GM23338 (cell line): ENCODE data around the gene RYR1. TPM values are rescaled to one million over a fixed set of nuclear protein-coding genes. Genes with fewer than 3 reads are reported as not detected.

ENCODE experiments used
- ATAC-seq: fragments of 200-7000 bp; cut with Tn5 transposase; 3 replicates; pipeline ENCODE4 v1.9.1; 2020
- DNase-seq: peaks from one replicate; pipeline ENCODE4 v3.0.0-alpha.2; 2015; ENCODE audit warnings: low spot score
- H2AFZ ChIP-seq: fragments of 200-600 bp; sonication (generic); 2 replicates; pipeline ENCODE4 v1.8.0; 2016; ENCODE audit warnings: antibody characterized with exemption, mild to moderate bottlenecking, moderate library complexity
- H3F3A ChIP-seq: fragments of 200-600 bp; sonication (generic); replicated peaks from 2 replicates; pipeline ENCODE4 v1.8.0; 2017; ENCODE audit warnings: antibody characterized with exemption, mixed run types, low read depth
- H3K27ac ChIP-seq: fragments of 200-600 bp; sonication (generic); 2 replicates; pipeline ENCODE4 v1.6.1; 2016; ENCODE audit warnings: low read depth
- H3K27me3 ChIP-seq: fragments of 200-600 bp; sonication (generic); 2 replicates; pipeline ENCODE4 v1.8.0; 2016; ENCODE audit warnings: mild to moderate bottlenecking, mixed run types, moderate library complexity; ENCODE audit not compliant: insufficient read depth
- H3K36me3 ChIP-seq: fragments of 200-600 bp; sonication (generic); 2 replicates; pipeline ENCODE4 v1.8.0; 2016; ENCODE audit warnings: mild to moderate bottlenecking; ENCODE audit not compliant: insufficient read depth
- H3K4me1 ChIP-seq: fragments of 200-600 bp; sonication (generic); 2 replicates; pipeline ENCODE4 v1.8.0; 2016; ENCODE audit warnings: mild to moderate bottlenecking, moderate library complexity; ENCODE audit not compliant: insufficient read depth
- H3K4me2 ChIP-seq: fragments of 200-600 bp; sonication (generic); 2 replicates; pipeline ENCODE4 v1.7.1; 2017; ENCODE audit warnings: mixed run types
- H3K4me3 ChIP-seq: fragments of 200-600 bp; sonication (generic); 2 replicates; pipeline ENCODE4 v1.6.1; 2016; ENCODE audit warnings: mixed run types
- H3K79me2 ChIP-seq: fragments of 200-600 bp; sonication (generic); replicated peaks from 2 replicates; pipeline ENCODE4 v1.8.0; 2017; ENCODE audit warnings: mild to moderate bottlenecking; ENCODE audit not compliant: insufficient read depth
- H3K9me2 ChIP-seq: fragments of 200-600 bp; sonication (generic); 2 replicates; pipeline ENCODE4 v1.8.0; 2017; ENCODE audit not compliant: insufficient read depth
- H4K20me1 ChIP-seq: fragments of 200-600 bp; sonication (generic); replicated peaks from 2 replicates; pipeline ENCODE4 v1.8.0; 2017; ENCODE audit warnings: mild to moderate bottlenecking; ENCODE audit not compliant: insufficient read depth
- H3K27ac Mint-ChIP-seq: 2 replicates; pipeline ENCODE4 v1.8.0; 2020; ENCODE audit warnings: inconsistent platforms, mild to moderate bottlenecking, moderate library complexity, mixed read lengths
- H3K27me3 Mint-ChIP-seq: 3 replicates; pipeline ENCODE4 v1.8.0; 2022; ENCODE audit warnings: low read depth, mild to moderate bottlenecking, moderate library complexity, mixed read lengths, inconsistent platforms; ENCODE audit not compliant: insufficient read depth, poor library complexity
- H3K36me3 Mint-ChIP-seq: 3 replicates; pipeline ENCODE4 v1.8.0; 2021; ENCODE audit warnings: low read depth, mild to moderate bottlenecking, inconsistent platforms, moderate library complexity, mixed read lengths
- H3K4me1 Mint-ChIP-seq: 3 replicates; pipeline ENCODE4 v1.8.0; 2020; ENCODE audit warnings: mild to moderate bottlenecking, inconsistent platforms, mixed read lengths
- H3K4me3 Mint-ChIP-seq: 3 replicates; pipeline ENCODE4 v1.8.0; 2021; ENCODE audit warnings: moderate library complexity, mild to moderate bottlenecking, inconsistent platforms, mixed read lengths
- H3K9me3 Mint-ChIP-seq: 3 replicates; pipeline ENCODE4 v1.8.0; 2020; ENCODE audit warnings: moderate library complexity, mild to moderate bottlenecking, inconsistent platforms, mixed read lengths
- CREB1 ChIP-seq: fragments of 250-450 bp; sonication (Bioruptor Pico); IDR thresholded peaks from 2 replicates; pipeline ENCODE4 v1.5.0; 2020; ENCODE audit warnings: low read depth, mild to moderate bottlenecking, moderate library complexity
- EZH2 ChIP-seq: fragments of 200-600 bp; sonication (generic); IDR thresholded peaks from one replicate; pipeline ENCODE4 v1.8.0; 2017; ENCODE audit warnings: antibody characterized with exemption, mild to moderate bottlenecking, low read depth; ENCODE audit not compliant: unreplicated experiment
- EZH2phosphoT487 ChIP-seq: fragments of 200-600 bp; sonication (generic); IDR thresholded peaks from one replicate; pipeline ENCODE4 v1.8.1; 2018; ENCODE audit warnings: antibody characterized with exemption; ENCODE audit not compliant: unreplicated experiment
- JUNB ChIP-seq: IDR thresholded peaks from one replicate; pipeline ENCODE4 v1.6.1; 2016; ENCODE audit warnings: antibody characterized with exemption; ENCODE audit not compliant: unreplicated experiment
- NANOG ChIP-seq: IDR thresholded peaks from 2 replicates; pipeline ENCODE4 v1.6.1; 2016; ENCODE audit warnings: antibody characterized with exemption, borderline replicate concordance
- POLR2AphosphoS5 ChIP-seq: IDR thresholded peaks from 2 replicates; pipeline ENCODE4 v1.6.1; 2016; ENCODE audit warnings: antibody characterized with exemption, low read depth
- ZNF114 ChIP-seq: fragments of 250-450 bp; sonication (Bioruptor Pico); IDR thresholded peaks from 2 replicates; pipeline ENCODE4 v1.5.0; 2020; ENCODE audit warnings: mild to moderate bottlenecking, moderate library complexity
- ZNF331 ChIP-seq: fragments of 250-450 bp; sonication (Bioruptor Pico); IDR thresholded peaks from 2 replicates; pipeline ENCODE4 v1.5.0; 2020; ENCODE audit warnings: low read depth, mild to moderate bottlenecking, moderate library complexity
- polyA plus RNA-seq: library from polyadenylated mRNA; unstranded; fragments of >200 nt; fragmentation: Nextera tagmentation; extraction: Ambion mirVana; gene quantifications from 2 replicates; pipeline ENCODE4 v1.2.1, GENCODE V29; 2016
- total RNA-seq: library from RNA; depleted of rRNA; stranded (reverse); fragments of >200 nt; shearing (Covaris generic); gene quantifications from 2 replicates; pipeline ENCODE4 v1.2.3, GENCODE V29; 2014
- TF ChIP-seq, protein P1 (sequence below), 2 experiments: fragments of 200-600 bp in 1 of 2; sonication (generic) in 1 of 2; conservative IDR thresholded peaks; 2 replicates each; pipeline versions ENCODE4 v1.5.1 to v1.6.1; 2016 to 2017; ENCODE audit warnings: antibody characterized with exemption in 2 of 2, low read depth in 2 of 2, mild to moderate bottlenecking in 2 of 2, moderate library complexity in 1 of 2
- TF ChIP-seq, protein P2 (sequence below): fragments of 250-450 bp; sonication (Bioruptor Pico); IDR thresholded peaks from 2 replicates; pipeline ENCODE4 v1.5.0; 2020; ENCODE audit warnings: mild to moderate bottlenecking, moderate library complexity
- TF ChIP-seq, protein P3 (sequence below): IDR thresholded peaks from 2 replicates; pipeline ENCODE4 v1.6.1; 2016; ENCODE audit warnings: antibody characterized with exemption

Gene RYR1
- total and polyA plus RNA-seq, 2 experiments from 2014 or later: 4.0 to 26.7 TPM

DNA sequence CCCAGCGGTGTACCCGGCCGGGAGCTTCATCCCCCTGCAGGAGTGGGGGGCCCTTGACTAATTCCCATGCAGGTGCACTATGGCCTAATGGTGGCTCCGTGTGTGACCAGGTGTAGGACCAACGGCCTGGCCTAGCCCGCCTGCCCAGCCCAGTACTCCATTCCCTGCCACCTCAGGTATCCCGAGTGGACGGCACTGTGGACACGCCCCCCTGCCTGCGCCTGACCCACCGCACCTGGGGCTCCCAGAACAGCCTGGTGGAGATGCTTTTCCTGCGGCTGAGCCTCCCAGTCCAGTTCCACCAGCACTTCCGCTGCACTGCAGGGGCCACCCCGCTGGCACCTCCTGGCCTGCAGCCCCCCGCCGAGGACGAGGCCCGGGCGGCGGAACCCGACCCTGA lies 39.7 kb downstream of the RYR1 start (continued):
- TF ChIP-seq ZNF331 (CRISPR knock-in tag) (no peak), ZNF114 (CRISPR knock-in tag) (no peak), EZH2 (no peak), EZH2phosphoT487 (no peak), CREB1 (CRISPR knock-in tag) (no peak), NANOG (no peak)
- TF ChIP-seq, protein P1, sequence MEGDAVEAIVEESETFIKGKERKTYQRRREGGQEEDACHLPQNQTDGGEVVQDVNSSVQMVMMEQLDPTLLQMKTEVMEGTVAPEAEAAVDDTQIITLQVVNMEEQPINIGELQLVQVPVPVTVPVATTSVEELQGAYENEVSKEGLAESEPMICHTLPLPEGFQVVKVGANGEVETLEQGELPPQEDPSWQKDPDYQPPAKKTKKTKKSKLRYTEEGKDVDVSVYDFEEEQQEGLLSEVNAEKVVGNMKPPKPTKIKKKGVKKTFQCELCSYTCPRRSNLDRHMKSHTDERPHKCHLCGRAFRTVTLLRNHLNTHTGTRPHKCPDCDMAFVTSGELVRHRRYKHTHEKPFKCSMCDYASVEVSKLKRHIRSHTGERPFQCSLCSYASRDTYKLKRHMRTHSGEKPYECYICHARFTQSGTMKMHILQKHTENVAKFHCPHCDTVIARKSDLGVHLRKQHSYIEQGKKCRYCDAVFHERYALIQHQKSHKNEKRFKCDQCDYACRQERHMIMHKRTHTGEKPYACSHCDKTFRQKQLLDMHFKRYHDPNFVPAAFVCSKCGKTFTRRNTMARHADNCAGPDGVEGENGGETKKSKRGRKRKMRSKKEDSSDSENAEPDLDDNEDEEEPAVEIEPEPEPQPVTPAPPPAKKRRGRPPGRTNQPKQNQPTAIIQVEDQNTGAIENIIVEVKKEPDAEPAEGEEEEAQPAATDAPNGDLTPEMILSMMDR (conservative IDR thresholded peaks at IDR 0.05; ENCODE audit: low read depth in 2 of 2): no peak

DNA sequence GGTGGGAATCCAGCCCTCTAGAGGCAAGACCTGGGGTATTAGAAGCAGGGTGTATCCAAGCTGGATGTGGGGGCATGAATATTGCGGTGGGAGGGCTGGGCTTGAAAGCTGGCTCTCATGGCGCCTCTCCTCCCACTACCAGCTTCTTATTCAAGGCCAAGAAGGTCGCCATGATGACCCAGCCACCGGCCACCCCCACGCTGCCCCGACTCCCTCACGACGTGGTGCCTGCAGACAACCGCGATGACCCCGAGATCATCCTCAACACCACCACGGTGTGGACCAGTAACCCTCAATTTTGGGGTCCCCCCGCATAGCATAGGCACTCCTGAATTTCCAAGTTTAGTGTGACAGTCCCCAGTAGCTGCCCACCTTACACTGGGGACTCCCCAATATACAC lies 41.7 kb downstream of the RYR1 start:
- no peak overlapping the region for H3K4me3 Mint-ChIP-seq
- no peak overlapping the region for H3K4me2 ChIP-seq
- 0 out of 2 replicates have a peak, but pooled peaks cover 4% of the 10 kb centered on the region for H4K20me1 ChIP-seq
- no peaks in the 10 kb centered on the region for H3F3A ChIP-seq
- TF ChIP-seq, protein P2, sequence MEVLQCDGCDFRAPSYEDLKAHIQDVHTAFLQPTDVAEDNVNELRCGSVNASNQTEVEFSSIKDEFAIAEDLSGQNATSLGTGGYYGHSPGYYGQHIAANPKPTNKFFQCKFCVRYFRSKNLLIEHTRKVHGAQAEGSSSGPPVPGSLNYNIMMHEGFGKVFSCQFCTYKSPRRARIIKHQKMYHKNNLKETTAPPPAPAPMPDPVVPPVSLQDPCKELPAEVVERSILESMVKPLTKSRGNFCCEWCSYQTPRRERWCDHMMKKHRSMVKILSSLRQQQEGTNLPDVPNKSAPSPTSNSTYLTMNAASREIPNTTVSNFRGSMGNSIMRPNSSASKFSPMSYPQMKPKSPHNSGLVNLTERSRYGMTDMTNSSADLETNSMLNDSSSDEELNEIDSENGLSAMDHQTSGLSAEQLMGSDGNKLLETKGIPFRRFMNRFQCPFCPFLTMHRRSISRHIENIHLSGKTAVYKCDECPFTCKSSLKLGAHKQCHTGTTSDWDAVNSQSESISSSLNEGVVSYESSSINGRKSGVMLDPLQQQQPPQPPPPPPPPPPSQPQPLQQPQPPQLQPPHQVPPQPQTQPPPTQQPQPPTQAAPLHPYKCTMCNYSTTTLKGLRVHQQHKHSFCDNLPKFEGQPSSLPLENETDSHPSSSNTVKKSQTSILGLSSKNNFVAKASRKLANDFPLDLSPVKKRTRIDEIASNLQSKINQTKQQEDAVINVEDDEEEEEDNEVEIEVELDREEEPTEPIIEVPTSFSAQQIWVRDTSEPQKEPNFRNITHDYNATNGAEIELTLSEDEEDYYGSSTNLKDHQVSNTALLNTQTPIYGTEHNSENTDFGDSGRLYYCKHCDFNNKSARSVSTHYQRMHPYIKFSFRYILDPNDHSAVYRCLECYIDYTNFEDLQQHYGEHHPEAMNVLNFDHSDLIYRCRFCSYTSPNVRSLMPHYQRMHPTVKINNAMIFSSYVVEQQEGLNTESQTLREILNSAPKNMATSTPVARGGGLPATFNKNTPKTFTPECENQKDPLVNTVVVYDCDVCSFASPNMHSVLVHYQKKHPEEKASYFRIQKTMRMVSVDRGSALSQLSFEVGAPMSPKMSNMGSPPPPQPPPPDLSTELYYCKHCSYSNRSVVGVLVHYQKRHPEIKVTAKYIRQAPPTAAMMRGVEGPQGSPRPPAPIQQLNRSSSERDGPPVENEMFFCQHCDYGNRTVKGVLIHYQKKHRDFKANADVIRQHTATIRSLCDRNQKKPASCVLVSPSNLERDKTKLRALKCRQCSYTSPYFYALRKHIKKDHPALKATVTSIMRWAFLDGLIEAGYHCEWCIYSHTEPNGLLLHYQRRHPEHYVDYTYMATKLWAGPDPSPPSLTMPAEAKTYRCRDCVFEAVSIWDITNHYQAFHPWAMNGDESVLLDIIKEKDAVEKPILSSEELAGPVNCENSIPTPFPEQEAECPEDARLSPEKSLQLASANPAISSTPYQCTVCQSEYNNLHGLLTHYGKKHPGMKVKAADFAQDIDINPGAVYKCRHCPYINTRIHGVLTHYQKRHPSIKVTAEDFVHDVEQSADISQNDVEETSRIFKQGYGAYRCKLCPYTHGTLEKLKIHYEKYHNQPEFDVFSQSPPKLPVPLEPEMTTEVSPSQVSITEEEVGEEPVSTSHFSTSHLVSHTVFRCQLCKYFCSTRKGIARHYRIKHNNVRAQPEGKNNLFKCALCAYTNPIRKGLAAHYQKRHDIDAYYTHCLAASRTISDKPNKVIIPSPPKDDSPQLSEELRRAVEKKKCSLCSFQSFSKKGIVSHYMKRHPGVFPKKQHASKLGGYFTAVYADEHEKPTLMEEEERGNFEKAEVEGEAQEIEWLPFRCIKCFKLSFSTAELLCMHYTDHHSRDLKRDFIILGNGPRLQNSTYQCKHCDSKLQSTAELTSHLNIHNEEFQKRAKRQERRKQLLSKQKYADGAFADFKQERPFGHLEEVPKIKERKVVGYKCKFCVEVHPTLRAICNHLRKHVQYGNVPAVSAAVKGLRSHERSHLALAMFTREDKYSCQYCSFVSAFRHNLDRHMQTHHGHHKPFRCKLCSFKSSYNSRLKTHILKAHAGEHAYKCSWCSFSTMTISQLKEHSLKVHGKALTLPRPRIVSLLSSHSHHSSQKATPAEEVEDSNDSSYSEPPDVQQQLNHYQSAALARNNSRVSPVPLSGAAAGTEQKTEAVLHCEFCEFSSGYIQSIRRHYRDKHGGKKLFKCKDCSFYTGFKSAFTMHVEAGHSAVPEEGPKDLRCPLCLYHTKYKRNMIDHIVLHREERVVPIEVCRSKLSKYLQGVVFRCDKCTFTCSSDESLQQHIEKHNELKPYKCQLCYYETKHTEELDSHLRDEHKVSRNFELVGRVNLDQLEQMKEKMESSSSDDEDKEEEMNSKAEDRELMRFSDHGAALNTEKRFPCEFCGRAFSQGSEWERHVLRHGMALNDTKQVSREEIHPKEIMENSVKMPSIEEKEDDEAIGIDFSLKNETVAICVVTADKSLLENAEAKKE (CRISPR knock-in tag): no peak
- TF ChIP-seq JUNB (no peak), POLR2AphosphoS5 (no peak)
- TF ChIP-seq, protein P3, sequence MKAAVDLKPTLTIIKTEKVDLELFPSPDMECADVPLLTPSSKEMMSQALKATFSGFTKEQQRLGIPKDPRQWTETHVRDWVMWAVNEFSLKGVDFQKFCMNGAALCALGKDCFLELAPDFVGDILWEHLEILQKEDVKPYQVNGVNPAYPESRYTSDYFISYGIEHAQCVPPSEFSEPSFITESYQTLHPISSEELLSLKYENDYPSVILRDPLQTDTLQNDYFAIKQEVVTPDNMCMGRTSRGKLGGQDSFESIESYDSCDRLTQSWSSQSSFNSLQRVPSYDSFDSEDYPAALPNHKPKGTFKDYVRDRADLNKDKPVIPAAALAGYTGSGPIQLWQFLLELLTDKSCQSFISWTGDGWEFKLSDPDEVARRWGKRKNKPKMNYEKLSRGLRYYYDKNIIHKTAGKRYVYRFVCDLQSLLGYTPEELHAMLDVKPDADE: no peak
- TF ChIP-seq, protein P1 (conservative IDR thresholded peaks at IDR 0.05; ENCODE audit: low read depth in 2 of 2): no peak
- no peaks in the 10 kb centered on the region for H3K9me2 ChIP-seq
- peaks cover 5% of the 10 kb centered on the region for H3K27me3 Mint-ChIP-seq
- no peak overlapping the region for H3K27ac Mint-ChIP-seq
- peaks cover 13% of the 10 kb centered on the region for H3K36me3 ChIP-seq
- H3K27me3 ChIP-seq: no peaks in the 10 kb centered on the region
- no peaks in the 10 kb centered on the region for H3K9me3 Mint-ChIP-seq
- no peaks in the 10 kb centered on the region for H3K79me2 ChIP-seq
- DNase-seq (no peak), ATAC-seq (no peak)
- H3K4me3 ChIP-seq: no peak overlapping the region
- H2AFZ ChIP-seq: no peak overlapping the region
- H3K27ac ChIP-seq: no peak overlapping the region
- no peaks in the 10 kb centered on the region for H3K4me1 ChIP-seq
- H3K4me1 Mint-ChIP-seq: peaks cover 3% of the 10 kb centered on the region
- peaks cover 63% of the 10 kb centered on the region for H3K36me3 Mint-ChIP-seq
